ENCODE data around the gene SH3D19.
A peak's percentile ranks its signal among the peaks of the same experiment; 100 is the strongest.
"Not testable (repeated sequence)": the region's sequence is repeated elsewhere in the genome, so short reads cannot be mapped to it uniquely, and the experiment has no call there.

Gene SH3D19

DNA sequence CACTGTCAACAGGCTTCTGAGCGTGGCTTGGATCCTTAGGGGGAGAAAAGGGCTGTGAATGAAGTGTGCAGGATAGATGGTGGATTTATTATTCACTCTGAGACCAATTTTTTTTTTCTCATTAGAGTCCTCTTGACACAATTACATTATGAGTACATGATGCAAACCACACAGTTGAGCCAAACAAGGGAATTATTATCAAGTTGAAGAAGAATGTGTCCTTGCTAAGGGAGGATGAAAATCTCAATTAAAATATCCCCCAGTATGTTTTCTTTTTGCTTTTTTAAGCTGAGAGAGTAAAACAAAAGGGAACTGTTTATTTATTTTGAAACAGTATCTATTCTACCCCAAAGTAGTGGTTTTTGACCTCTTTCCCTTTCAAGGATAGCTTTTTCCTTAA lies 185.6 kb downstream of the SH3D19 start:
- TF ChIP-seq, protein P1, sequence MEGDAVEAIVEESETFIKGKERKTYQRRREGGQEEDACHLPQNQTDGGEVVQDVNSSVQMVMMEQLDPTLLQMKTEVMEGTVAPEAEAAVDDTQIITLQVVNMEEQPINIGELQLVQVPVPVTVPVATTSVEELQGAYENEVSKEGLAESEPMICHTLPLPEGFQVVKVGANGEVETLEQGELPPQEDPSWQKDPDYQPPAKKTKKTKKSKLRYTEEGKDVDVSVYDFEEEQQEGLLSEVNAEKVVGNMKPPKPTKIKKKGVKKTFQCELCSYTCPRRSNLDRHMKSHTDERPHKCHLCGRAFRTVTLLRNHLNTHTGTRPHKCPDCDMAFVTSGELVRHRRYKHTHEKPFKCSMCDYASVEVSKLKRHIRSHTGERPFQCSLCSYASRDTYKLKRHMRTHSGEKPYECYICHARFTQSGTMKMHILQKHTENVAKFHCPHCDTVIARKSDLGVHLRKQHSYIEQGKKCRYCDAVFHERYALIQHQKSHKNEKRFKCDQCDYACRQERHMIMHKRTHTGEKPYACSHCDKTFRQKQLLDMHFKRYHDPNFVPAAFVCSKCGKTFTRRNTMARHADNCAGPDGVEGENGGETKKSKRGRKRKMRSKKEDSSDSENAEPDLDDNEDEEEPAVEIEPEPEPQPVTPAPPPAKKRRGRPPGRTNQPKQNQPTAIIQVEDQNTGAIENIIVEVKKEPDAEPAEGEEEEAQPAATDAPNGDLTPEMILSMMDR (IDR thresholded peaks at IDR 0.05; ENCODE audit: low read depth, low read length), result no peak
- H3K4me3 ChIP-seq (ENCODE audit: low read depth, low read length), result no peak overlapping the region

DNA sequence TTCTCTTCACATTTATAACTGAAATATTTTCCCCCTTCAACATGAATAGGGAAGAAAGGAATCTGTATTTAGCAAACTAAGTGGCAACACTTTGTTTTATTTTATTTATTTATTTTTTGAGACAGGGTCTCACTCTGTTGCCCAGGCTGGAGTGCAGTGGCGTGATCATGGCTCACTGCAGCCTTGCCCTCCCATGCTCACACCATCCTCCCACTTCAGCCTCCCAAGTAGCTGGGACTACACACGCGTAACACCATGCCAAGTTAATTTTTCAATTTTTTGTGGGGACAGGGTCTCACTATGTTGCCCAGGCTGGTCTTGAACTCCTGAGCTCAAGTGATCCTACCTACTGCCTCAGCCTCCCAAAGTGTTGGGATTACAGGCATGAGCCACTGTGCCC lies 189.4 kb downstream of the SH3D19 start:
- H3K4me3 ChIP-seq (ENCODE audit: low read depth, low read length), result not testable (repeated sequence)

DNA sequence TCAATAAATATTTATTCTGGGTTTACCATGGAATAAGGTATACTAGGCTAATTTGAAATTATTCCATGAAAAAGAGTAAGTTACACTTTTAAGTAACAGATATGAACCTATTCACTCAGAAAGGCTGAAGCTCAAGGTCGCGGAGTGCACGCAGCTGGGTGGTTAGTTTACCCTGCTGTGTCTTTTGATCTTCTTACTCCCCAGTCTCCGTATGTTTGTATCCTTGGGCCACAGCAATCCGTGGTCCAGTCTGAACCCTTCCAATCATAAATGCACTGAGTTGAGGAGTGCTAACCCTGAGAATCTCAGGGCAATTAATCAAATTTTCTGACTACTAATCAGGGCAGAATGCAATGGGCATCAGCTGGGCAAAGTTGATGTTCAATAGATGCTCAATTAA lies 192.1 kb downstream of the SH3D19 start:
- TF ChIP-seq, protein P1 (IDR thresholded peaks at IDR 0.05; ENCODE audit: low read depth, low read length), result no peak
- H3K4me3 ChIP-seq (ENCODE audit: low read depth, low read length), result no peak overlapping the region

DNA sequence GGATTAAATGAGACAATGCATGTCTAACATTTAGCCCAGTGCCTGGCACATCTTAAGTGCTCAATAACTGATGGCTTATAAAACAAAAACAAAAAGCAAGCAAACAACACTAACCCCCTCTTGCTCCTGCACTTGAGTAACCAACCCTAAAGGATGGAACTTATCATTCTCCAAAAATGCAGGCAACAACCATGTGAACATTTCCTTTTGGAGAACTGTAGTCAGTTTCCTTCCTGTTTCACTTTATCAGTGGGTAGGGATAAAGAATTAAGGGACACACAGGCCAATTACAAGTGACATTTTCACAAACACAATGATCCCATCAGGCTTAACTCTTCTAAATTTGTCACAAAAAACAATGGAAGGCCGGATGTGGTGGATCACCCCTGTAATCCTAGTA lies 195.6 kb downstream of the SH3D19 start:
- no peak overlapping the region for H3K4me3 ChIP-seq (ENCODE audit: low read depth, low read length)
- TF ChIP-seq, protein P1 (IDR thresholded peaks at IDR 0.05; ENCODE audit: low read depth, low read length), result no peak

DNA sequence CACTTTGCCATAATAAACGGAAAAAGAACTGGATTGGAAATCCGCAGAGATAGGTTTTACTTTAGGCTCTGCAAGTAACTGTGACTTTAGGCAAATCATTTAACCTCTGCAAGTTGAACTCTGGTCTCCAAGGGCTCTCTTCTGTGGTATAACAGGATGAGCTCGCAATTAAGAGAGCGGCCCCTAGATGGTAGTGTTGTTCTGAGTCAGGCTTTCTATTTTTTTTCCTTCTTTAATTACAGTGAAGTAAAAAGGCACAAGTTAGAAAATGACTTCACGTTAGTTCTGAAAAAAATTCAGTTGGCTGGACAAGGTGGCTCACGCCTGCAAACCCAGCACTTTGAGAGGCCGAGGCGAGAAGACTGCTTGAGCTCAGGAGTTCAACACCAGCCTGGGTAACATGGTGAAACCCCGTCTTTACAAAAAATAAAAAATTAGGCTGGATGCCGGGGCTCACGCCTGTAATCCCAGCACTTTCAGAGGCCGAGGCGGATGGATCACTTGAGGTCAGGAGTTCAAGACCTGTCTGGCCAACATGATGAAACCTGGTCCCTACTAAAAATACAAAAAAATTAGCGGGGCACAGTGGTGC lies 207.9 kb downstream of the SH3D19 start:
- TF ChIP-seq, protein P1 (IDR thresholded peaks at IDR 0.05; ENCODE audit: low read depth, low read length), result peak; percentile 57; the same call in 1 of the 2 replicates
- H3K4me3 ChIP-seq (ENCODE audit: low read depth, low read length), result no peak overlapping the region

DNA sequence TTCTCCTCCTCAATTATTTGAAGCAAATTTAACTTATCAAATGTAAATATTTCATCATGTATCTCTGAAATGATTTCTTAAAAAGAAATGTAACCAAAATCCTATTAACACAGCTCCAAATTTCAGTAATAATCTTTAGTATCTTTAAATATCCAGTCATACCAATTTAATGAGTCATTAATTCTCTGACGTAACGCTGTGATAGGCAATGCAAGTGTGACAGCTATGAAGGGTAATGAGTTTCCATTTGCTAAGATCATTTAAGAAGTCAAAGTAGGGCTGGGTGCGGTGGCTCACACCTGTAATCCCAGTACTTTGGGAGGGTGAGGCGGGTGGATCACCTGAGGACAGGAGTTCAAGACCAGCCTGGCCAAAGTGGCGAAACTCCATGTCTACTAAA lies 210.4 kb downstream of the SH3D19 start:
- TF ChIP-seq, protein P1 (IDR thresholded peaks at IDR 0.05; ENCODE audit: low read depth, low read length), result no peak
- no peak overlapping the region for H3K4me3 ChIP-seq (ENCODE audit: low read depth, low read length)

DNA sequence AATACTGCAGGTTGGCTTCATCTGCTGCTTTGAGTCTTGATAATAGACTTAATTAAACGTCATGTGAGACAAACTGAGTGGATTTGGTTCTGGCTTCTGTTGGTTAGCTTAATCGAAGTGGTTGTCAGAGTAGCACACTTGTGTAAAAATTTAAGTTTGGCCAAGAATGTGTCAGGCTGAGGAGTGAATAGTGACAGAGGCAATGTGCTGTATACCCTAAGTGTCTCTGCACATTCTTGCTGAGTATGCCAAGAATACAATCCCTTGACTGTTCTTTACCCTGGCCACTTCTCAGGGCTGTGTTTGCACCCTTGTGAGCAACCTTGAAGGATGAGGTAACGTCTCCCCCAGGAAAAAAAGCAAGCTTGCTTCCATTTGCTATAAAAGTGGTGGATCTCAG lies 211.1 kb downstream of the SH3D19 start:
- TF ChIP-seq, protein P1 (IDR thresholded peaks at IDR 0.05; ENCODE audit: low read depth, low read length), result no peak
- H3K4me3 ChIP-seq (ENCODE audit: low read depth, low read length), result no peak overlapping the region

DNA sequence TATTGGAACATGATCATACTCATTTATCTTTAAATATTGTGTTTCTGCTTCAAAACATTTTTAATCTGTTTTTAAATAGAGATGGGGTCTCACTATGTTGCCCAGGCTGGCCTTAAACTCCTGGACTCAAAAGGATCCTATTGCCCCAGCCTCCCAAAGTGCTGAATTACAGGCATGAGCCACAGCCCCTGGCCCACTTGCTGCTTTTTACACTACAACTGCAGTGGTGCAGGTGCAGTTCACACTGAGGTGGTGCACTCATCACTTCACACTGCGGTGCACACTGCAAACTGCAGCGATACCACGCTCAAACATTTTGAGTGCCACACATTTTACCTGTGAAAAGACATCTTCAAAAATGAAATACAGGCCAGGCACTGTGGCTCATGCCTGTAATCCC lies 215.2 kb downstream of the SH3D19 start:
- TF ChIP-seq, protein P1 (IDR thresholded peaks at IDR 0.05; ENCODE audit: low read depth, low read length), result no peak
- no peak overlapping the region for H3K4me3 ChIP-seq (ENCODE audit: low read depth, low read length)

Data from WI38 (cell line).